NCI-H510A (cell line): ENCODE data around the gene CNTN3.

Experiments used
- DNase-seq: peaks from one replicate; lab custom pipeline; 2025; lab: John Stamatoyannopoulos, UW

CNTN3 gene

GRCh38 chr3:74614107-74614967, at the start of gene CNTN3:
Gene CNTN3 (minus strand): TSS chr3:74614659. CDS start chr3:74521112, 93,547 bp downstream.
- DNase-seq = no peak

GRCh38 chr3:74663178-74663577, 48.7 kb upstream of the CNTN3 start:
- DNase-seq = no peak

- DNase-seq = no peak
Observed at GRCh38 chr3:74661672-74662071, 47.2 kb upstream of the CNTN3 start.

- no peak for DNase-seq
Observed at GRCh38 chr3:74651885-74652284, 37.4 kb upstream of the CNTN3 start.

- no peak for DNase-seq
Observed at GRCh38 chr3:74651292-74651691, 36.8 kb upstream of the CNTN3 start.

GRCh38 chr3:74648107-74648506, 33.6 kb upstream of the CNTN3 start:
- DNase-seq = no peak

GRCh38 chr3:74646094-74646493, 31.6 kb upstream of the CNTN3 start:
- no peak for DNase-seq

GRCh38 chr3:74643636-74644035, 29.2 kb upstream of the CNTN3 start:
- no peak for DNase-seq

GRCh38 chr3:74642876-74643275, 28.4 kb upstream of the CNTN3 start:
- DNase-seq = no peak

- DNase-seq = no peak
Observed at GRCh38 chr3:74640211-74640610, 25.8 kb upstream of the CNTN3 start.

GRCh38 chr3:74639681-74640080, 25.2 kb upstream of the CNTN3 start:
- no peak for DNase-seq

GRCh38 chr3:74636981-74637380, 22.5 kb upstream of the CNTN3 start:
- DNase-seq = no peak

GRCh38 chr3:74633021-74633420, 18.6 kb upstream of the CNTN3 start:
- no peak for DNase-seq

GRCh38 chr3:74631351-74632140, 17.1 kb upstream of the CNTN3 start:
- no peak for DNase-seq

GRCh38 chr3:74630602-74631001, 16.1 kb upstream of the CNTN3 start:
- no peak for DNase-seq

GRCh38 chr3:74626011-74626410, 11.6 kb upstream of the CNTN3 start:
- no peak for DNase-seq

GRCh38 chr3:74624301-74624700, 9.8 kb upstream of the CNTN3 start:
- no peak for DNase-seq

GRCh38 chr3:74623261-74623836, 8.9 kb upstream of the CNTN3 start:
- DNase-seq = no peak

- DNase-seq = no peak
Observed at GRCh38 chr3:74621581-74621980, 7.1 kb upstream of the CNTN3 start.

- DNase-seq = no peak
Observed at GRCh38 chr3:74617776-74618175, 3.3 kb upstream of the CNTN3 start.

GRCh38 chr3:74613521-74614106, 845 bp downstream of the CNTN3 start:
- DNase-seq = no peak

GRCh38 chr3:74613060-74613459, 1.4 kb downstream of the CNTN3 start:
- no peak for DNase-seq
